Ishikawa (cell line): Measurements from ENCODE around the gene ATP8A2.

ENCODE experiments used
- CEBPB ChIP-seq: IDR thresholded peaks from 2 replicates; pipeline ENCODE4 v1.6.1; 2012
- CREB1 ChIP-seq: IDR thresholded peaks from 2 replicates; pipeline ENCODE4 v1.6.1; 2012; ENCODE audit warnings: low read depth
- EGR1 ChIP-seq: IDR thresholded peaks from 2 replicates; pipeline ENCODE4 v1.6.1; 2012
- EP300 ChIP-seq: IDR thresholded peaks from 2 replicates; pipeline ENCODE4 v1.6.1; 2012; ENCODE audit warnings: borderline replicate concordance
- FOXM1 ChIP-seq: IDR thresholded peaks from 2 replicates; pipeline ENCODE4 v1.6.1; 2012; ENCODE audit warnings: low read depth, borderline replicate concordance
- NFIC ChIP-seq: IDR thresholded peaks from 2 replicates; pipeline ENCODE4 v1.6.1; 2012
- RAD21 ChIP-seq: IDR thresholded peaks from 2 replicates; pipeline ENCODE4 v1.6.1; 2012; ENCODE audit warnings: low read depth
- TAF1 ChIP-seq: IDR thresholded peaks from 2 replicates; pipeline ENCODE4 v1.6.1; 2012; ENCODE audit warnings: low read depth, mild to moderate bottlenecking
- TCF12 ChIP-seq: IDR thresholded peaks from 2 replicates; pipeline ENCODE4 v1.6.1; 2012; ENCODE audit warnings: low read depth
- TEAD4 ChIP-seq: IDR thresholded peaks from 2 replicates; pipeline ENCODE4 v1.6.1; 2012
- YY1 ChIP-seq: IDR thresholded peaks from 2 replicates; pipeline ENCODE4 v1.6.1; 2012; ENCODE audit warnings: low read depth
- ZBTB7A ChIP-seq: IDR thresholded peaks from 2 replicates; pipeline ENCODE4 v1.6.1; 2012; ENCODE audit warnings: low read depth
- TF ChIP-seq, protein P1 (sequence below): IDR thresholded peaks from 2 replicates; pipeline ENCODE4 v1.6.1; 2012
- TF ChIP-seq, protein P2 (sequence below): IDR thresholded peaks from 2 replicates; pipeline ENCODE4 v1.6.1; 2012; ENCODE audit warnings: low read depth, mild to moderate bottlenecking
- TF ChIP-seq, protein P3 (sequence below): IDR thresholded peaks from 2 replicates; pipeline ENCODE4 v1.6.1; 2012

Gene ATP8A2

DNA sequence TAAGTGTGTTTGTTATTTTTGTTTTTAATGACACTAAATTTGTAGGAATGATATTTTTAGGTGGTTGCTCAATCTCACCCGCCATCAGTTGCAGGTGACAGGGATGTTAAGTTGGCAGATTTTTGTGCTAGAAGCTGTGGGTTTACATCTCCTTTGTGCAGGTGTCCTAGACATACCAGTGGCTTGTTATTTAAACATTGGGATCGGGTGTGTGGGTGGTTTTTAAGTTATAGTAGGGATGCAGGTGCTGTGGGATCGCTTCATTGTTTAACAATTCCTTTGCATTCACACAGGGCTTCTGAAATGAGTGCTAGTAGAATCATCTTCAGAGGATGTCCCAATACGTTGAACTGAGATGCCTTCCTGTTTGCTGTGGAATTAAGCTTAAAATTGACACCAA is 580.1 kb downstream of the ATP8A2 start:
- TF ChIP-seq EP300: no peak
- no peak for TF ChIP-seq RAD21

DNA sequence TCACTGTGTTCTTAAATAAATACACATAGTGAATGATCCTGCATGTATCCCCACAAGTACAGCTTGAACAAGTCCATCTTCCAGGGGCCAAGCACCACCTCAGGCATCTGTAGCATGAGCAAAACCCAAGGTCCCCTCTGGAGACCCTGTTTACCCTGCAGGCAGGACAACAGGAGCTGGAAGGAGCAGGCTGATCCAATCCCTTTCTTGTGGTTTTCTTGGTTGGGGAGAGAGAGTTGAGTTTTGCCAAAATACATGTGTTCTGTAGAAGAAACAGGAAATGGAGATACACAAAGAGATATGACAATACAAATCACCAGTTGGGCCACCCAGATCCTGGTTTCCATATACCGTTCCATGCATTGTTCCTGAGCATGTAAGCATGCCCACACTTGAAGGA is 587.2 kb downstream of the ATP8A2 start:
- TF ChIP-seq TEAD4: no peak

DNA sequence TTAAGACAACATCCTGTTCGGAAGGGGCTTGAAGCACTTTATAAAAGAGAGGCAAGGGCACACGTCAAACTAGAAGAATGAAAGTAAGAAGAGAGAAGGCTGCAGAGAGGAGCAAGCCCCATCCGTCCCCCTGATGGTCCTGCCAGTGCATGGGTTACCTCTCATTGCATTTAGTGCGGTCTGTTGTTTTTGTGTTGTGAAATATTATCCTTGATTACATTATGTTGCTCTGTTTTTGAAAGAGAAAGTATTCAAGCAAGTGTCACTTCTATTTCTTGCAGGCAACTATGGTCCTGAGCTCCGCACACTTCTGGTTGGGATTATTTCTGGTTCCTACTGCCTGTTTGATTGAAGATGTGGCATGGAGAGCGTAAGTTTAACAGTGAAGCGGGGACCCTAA is 589.5 kb downstream of the ATP8A2 start:
- TF ChIP-seq ZBTB7A: no peak
- TF ChIP-seq CREB1: no peak
- no peak for TF ChIP-seq TEAD4
- no peak for TF ChIP-seq TAF1
- TF ChIP-seq FOXM1: no peak
- TF ChIP-seq, protein P1, sequence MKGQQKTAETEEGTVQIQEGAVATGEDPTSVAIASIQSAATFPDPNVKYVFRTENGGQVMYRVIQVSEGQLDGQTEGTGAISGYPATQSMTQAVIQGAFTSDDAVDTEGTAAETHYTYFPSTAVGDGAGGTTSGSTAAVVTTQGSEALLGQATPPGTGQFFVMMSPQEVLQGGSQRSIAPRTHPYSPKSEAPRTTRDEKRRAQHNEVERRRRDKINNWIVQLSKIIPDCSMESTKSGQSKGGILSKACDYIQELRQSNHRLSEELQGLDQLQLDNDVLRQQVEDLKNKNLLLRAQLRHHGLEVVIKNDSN: no peak
- TF ChIP-seq CEBPB: no peak
- TF ChIP-seq YY1: no peak
- no peak for TF ChIP-seq EP300
- TF ChIP-seq, protein P2, sequence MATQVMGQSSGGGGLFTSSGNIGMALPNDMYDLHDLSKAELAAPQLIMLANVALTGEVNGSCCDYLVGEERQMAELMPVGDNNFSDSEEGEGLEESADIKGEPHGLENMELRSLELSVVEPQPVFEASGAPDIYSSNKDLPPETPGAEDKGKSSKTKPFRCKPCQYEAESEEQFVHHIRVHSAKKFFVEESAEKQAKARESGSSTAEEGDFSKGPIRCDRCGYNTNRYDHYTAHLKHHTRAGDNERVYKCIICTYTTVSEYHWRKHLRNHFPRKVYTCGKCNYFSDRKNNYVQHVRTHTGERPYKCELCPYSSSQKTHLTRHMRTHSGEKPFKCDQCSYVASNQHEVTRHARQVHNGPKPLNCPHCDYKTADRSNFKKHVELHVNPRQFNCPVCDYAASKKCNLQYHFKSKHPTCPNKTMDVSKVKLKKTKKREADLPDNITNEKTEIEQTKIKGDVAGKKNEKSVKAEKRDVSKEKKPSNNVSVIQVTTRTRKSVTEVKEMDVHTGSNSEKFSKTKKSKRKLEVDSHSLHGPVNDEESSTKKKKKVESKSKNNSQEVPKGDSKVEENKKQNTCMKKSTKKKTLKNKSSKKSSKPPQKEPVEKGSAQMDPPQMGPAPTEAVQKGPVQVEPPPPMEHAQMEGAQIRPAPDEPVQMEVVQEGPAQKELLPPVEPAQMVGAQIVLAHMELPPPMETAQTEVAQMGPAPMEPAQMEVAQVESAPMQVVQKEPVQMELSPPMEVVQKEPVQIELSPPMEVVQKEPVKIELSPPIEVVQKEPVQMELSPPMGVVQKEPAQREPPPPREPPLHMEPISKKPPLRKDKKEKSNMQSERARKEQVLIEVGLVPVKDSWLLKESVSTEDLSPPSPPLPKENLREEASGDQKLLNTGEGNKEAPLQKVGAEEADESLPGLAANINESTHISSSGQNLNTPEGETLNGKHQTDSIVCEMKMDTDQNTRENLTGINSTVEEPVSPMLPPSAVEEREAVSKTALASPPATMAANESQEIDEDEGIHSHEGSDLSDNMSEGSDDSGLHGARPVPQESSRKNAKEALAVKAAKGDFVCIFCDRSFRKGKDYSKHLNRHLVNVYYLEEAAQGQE: no peak
- TF ChIP-seq, protein P3, sequence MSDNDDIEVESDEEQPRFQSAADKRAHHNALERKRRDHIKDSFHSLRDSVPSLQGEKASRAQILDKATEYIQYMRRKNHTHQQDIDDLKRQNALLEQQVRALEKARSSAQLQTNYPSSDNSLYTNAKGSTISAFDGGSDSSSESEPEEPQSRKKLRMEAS: no peak
- no peak for TF ChIP-seq EGR1

DNA sequence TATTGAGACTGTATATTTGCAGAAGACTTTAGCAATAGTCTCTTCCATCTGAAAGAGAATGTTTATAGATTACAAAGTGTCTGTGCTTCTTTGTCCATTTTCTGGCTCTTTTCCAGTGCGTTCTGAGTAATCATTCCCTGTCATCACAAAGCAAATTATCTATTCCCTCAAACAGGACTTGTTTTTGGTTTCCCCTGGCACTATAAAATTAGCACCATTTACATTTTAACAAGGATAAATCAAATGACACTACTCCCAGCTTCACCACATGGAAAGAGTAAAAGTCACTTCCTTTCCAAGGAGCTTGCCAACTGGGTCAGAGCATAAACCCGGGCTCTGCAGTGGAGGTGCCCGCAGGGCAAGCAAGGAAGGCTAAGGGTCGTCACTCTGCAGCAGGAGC is 591.9 kb downstream of the ATP8A2 start:
- no peak for TF ChIP-seq RAD21
- TF ChIP-seq TEAD4: no peak
- TF ChIP-seq, protein P3: no peak
- TF ChIP-seq NFIC: no peak
- no peak for TF ChIP-seq CEBPB
- no peak for TF ChIP-seq FOXM1

DNA sequence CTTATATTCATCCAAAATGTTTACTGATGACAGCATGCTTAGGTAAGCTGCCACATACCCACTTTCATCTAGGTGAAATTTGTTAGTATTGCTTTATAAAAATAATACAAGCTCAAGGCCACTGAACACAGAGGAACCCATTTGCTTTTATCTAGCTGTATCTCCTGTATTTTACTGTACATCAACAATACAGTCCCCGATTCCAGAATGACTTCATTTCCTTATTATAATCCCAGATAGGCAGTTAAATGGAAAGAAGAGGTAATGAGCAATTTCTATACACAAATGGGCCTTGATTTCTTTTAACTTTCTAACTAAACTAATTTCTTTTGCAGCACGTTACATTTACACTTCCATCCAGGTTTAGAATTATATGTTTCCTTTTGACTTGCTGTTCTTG is 593.8 kb downstream of the ATP8A2 start:
- TF ChIP-seq FOXM1: no peak
- TF ChIP-seq TEAD4: no peak
- TF ChIP-seq, protein P3: no peak
- no peak for TF ChIP-seq TAF1
- no peak for TF ChIP-seq EP300
- no peak for TF ChIP-seq TCF12
- TF ChIP-seq, protein P2: no peak
- TF ChIP-seq, protein P1: no peak
- no peak for TF ChIP-seq CEBPB
- no peak for TF ChIP-seq YY1

DNA sequence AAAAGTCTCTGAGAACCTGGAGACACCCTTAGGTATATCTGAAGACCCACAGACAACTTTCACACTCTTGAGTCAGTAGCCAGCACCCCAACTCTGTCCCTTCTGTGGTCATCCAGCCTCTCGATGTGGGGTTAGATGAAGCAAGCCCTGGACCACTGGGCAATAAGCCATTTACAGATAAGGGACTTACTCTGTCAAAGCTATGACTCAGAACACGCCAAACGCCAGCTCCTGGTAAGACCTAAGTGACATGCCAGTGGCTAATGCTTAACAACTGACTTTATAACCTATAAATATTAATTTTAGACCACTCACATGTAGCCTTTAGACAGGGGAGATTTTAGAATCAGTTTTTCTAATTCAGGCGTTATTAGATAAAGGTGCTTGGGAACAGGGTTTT is 594.3 kb downstream of the ATP8A2 start:
- TF ChIP-seq EP300 (no peak), TAF1 (no peak), YY1 (no peak), TEAD4 (no peak), NFIC (no peak), RAD21 (no peak), ZBTB7A (no peak), TCF12 (no peak), CEBPB (no peak), CREB1 (no peak), EGR1 (no peak), FOXM1 (no peak)
- TF ChIP-seq, protein P3: no peak
- TF ChIP-seq, protein P2: no peak
- TF ChIP-seq, protein P1: no peak
